HUES48 (cell line): Measurements from ENCODE around the gene KAZN.

Experiments used
- H3K27ac ChIP-seq: one replicate; pipeline ENCODE4 v1.7.0; 2013; ENCODE audit warnings: low read depth, low read length, inconsistent platforms
- H3K27me3 ChIP-seq: 2 replicates; pipeline ENCODE4 v1.6.1; 2013; ENCODE audit warnings: mild to moderate bottlenecking, low read length; ENCODE audit not compliant: control insufficient read depth, insufficient read depth
- H3K36me3 ChIP-seq: 2 replicates; pipeline ENCODE4 v1.6.1; 2013; ENCODE audit warnings: low read length; ENCODE audit not compliant: control insufficient read depth, insufficient read depth
- H3K4me1 ChIP-seq: 2 replicates; pipeline ENCODE4 v1.6.1; 2013; ENCODE audit warnings: mild to moderate bottlenecking, low read length; ENCODE audit not compliant: control insufficient read depth, insufficient read depth
- H3K4me3 ChIP-seq: 2 replicates; pipeline ENCODE4 v1.5.1; 2013; ENCODE audit warnings: mild to moderate bottlenecking, low read depth, low read length
- H3K9ac ChIP-seq: 2 replicates; pipeline ENCODE4 v1.6.1; 2013; ENCODE audit warnings: mild to moderate bottlenecking, low read depth, low read length, moderate library complexity
- H3K9me3 ChIP-seq: 2 replicates; pipeline ENCODE4 v1.6.1; 2013; ENCODE audit warnings: low read length; ENCODE audit not compliant: control insufficient read depth, insufficient read depth

Gene KAZN

GRCh38 chr1:14855268-14855667 lies 256.8 kb downstream of the KAZN start:
- Histone ChIP-seq H3K27me3 (no peaks in the 10 kb centered on the region), H3K27ac (no peak overlapping the region)

DNA sequence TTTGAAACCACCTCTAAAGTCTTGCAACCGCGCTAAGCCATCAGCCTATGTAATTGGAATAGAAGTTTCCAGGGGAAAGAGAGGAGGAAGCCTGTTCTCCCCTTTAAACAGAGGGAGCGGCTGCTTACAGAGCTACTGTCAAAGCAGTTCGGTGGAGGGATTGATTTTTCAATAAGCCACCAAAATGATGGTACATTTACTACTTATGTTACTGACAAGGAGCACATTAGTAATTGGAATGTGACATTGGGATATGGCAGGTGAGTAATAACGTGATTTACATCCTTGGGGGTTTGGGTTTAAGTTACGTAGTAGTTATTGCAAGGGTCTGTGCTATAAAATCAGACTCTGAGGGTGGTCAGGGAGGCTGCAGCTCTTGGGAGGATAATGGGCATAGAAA lies 257.3 kb downstream of the KAZN start:
- Histone ChIP-seq H3K27me3 (no peaks in the 10 kb centered on the region), H3K9me3 (no peaks in the 10 kb centered on the region), H3K27ac (no peak overlapping the region), H3K4me1 (0 out of 2 replicates have a peak, but pooled peaks cover 12% of the 10 kb centered on the region), H3K9ac (no peak overlapping the region), H3K4me3 (no peak overlapping the region), H3K36me3 (no peaks in the 10 kb centered on the region)

More at GRCh38 chr1:14855268-14855667, 256.8 kb downstream of the KAZN start:
- no peak overlapping the region for H3K9ac ChIP-seq
- no peaks in the 10 kb centered on the region for H3K9me3 ChIP-seq
- H3K36me3 ChIP-seq, result no peaks in the 10 kb centered on the region
- H3K4me1 ChIP-seq, result 0 out of 2 replicates have a peak, but pooled peaks cover 12% of the 10 kb centered on the region
- H3K4me3 ChIP-seq, result no peak overlapping the region

GRCh38 chr1:14857436-14858195 lies 259.1 kb downstream of the KAZN start:
- Histone ChIP-seq H3K9ac (no peak overlapping the region), H3K4me3 (no peak overlapping the region), H3K27me3 (no peaks in the 10 kb centered on the region), H3K36me3 (no peaks in the 10 kb centered on the region), H3K4me1 (0 out of 2 replicates have a peak, but pooled peaks cover 12% of the 10 kb centered on the region), H3K27ac (no peak overlapping the region), H3K9me3 (no peaks in the 10 kb centered on the region)

- Histone ChIP-seq H3K36me3 (no peaks in the 10 kb centered on the region), H3K9me3 (no peaks in the 10 kb centered on the region), H3K4me1 (0 out of 2 replicates have a peak, but pooled peaks cover 5% of the 10 kb centered on the region), H3K9ac (no peak overlapping the region), H3K4me3 (no peak overlapping the region), H3K27ac (no peak overlapping the region), H3K27me3 (no peaks in the 10 kb centered on the region)
These were observed 263.8 kb downstream of the KAZN start for GRCh38 chr1:14862114-14862771.

DNA sequence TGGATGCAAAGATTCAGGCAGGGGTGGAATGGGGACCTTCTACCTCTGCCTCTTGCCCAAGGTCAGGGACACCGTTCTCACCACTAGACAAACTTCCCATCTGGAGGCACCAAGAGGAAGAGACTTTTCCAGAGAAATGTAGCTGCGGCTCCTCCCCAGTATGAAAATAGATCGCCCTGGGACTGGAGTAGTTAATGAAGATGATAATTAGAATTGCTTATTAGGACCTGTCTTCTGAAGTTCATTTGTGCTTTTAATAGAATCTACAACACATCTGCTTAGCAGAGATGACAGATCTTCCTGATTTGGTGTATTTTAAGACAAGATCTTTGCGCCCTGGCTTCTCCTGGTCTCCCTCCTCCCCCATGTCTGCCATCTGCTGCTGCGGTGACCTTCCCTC lies 266.6 kb downstream of the KAZN start:
- Histone ChIP-seq H3K4me1 (no peaks in the 10 kb centered on the region), H3K27me3 (no peaks in the 10 kb centered on the region)

DNA sequence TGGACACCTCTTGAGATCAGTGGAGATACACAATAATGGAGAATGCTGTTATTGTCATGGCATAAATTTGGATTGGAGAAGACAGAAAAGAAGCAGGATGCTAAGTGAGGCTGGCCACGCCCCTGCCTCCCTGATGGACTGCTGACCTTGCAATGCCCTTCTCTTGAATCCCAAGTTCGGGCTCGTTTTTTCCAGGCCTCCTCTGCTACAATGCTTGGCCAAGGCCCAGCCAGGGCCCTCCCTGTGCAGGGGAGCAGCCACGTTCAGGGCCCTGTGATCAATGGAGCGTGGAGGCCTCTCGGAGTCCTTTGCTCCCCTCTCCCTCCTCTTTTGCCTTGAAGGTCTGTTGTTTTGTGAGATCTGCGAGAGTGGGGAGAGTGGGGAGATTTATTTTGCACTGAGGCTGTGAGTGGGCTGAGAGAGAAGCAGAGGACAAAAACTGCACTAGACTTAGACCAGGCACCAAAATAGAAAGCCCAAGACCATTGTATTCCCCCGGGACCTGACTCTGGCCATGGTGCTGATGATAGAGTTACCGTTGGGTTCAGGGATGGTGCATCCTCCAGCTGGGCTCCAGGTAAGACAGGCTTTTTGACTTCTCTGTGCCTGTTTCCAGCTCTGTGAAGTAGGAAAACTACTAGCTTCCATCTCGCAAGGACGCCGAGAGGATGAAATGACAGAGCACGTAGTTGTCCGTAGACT lies 268.6 kb downstream of the KAZN start:
- no peaks in the 10 kb centered on the region for H3K4me1 ChIP-seq
- no peak overlapping the region for H3K27ac ChIP-seq
- H3K9ac ChIP-seq, result no peak overlapping the region
- no peaks in the 10 kb centered on the region for H3K27me3 ChIP-seq
- no peaks in the 10 kb centered on the region for H3K9me3 ChIP-seq
- no peaks in the 10 kb centered on the region for H3K36me3 ChIP-seq
- H3K4me3 ChIP-seq, result no peak overlapping the region

More for the DNA sequence above, 266.6 kb downstream of the KAZN start:
- H3K4me3 ChIP-seq, result no peak overlapping the region
- H3K36me3 ChIP-seq, result no peaks in the 10 kb centered on the region
- no peak overlapping the region for H3K27ac ChIP-seq
- no peaks in the 10 kb centered on the region for H3K9me3 ChIP-seq
- no peak overlapping the region for H3K9ac ChIP-seq

DNA sequence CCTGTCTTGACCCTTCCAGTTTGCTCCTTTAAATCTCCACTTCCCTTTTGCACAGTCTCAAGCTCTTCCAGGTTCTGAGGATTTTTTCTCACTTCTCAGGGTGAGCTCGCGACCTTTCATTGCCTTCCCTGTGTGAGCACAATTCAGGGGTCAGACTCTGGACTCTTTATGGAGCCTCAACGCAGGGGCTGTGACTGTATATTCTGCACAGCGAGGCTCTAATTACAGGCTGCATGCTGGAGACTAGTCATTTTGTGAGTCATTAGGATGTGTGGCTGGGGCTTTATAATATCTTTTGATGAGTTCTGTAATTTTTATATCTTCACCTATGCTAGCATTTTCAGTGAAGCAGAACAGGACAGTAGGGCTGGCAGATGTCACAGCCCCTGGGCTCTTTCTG lies 270.7 kb downstream of the KAZN start:
- H3K36me3 ChIP-seq, result no peaks in the 10 kb centered on the region

GRCh38 chr1:14871218-14871970 lies 272.9 kb downstream of the KAZN start:
- Histone ChIP-seq H3K9me3 (no peaks in the 10 kb centered on the region), H3K36me3 (no peaks in the 10 kb centered on the region), H3K4me3 (no peak overlapping the region), H3K27ac (no peak overlapping the region), H3K4me1 (peaks cover 9% of the 10 kb centered on the region), H3K27me3 (no peaks in the 10 kb centered on the region), H3K9ac (no peak overlapping the region)

More for the DNA sequence above, 270.7 kb downstream of the KAZN start:
- Histone ChIP-seq H3K27ac (no peak overlapping the region), H3K9ac (no peak overlapping the region), H3K4me3 (no peak overlapping the region), H3K9me3 (no peaks in the 10 kb centered on the region), H3K27me3 (no peaks in the 10 kb centered on the region), H3K4me1 (no peaks in the 10 kb centered on the region)

GRCh38 chr1:14872762-14873161 lies 274.3 kb downstream of the KAZN start:
- no peaks in the 10 kb centered on the region for H3K27me3 ChIP-seq
- no peak overlapping the region for H3K27ac ChIP-seq
- H3K4me3 ChIP-seq, result no peak overlapping the region
- H3K4me1 ChIP-seq, result peaks cover 11% of the 10 kb centered on the region
- H3K9me3 ChIP-seq, result no peaks in the 10 kb centered on the region
- H3K9ac ChIP-seq, result no peak overlapping the region
- no peaks in the 10 kb centered on the region for H3K36me3 ChIP-seq

DNA sequence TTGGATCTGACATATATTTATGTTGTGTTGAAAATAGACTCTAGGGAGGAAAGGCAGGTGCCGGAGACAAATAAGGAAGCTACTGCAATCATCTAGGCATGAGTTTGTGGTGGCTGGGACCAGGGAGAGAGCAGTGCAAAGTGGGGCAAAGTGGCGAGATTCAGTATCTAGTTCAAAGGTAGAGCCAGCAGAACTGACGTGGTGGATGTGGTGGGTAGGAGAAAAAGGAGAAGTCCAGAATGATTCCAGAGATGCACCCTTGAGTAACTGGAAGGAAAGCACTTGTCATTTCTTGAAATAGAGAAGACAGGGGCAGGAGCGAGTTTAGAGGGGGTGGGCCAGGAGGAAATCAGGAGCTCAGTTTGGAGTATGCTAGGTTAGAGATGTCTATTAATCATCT lies 275.2 kb downstream of the KAZN start:
- Histone ChIP-seq H3K9me3 (no peaks in the 10 kb centered on the region), H3K4me1 (peaks cover 11% of the 10 kb centered on the region), H3K27me3 (no peaks in the 10 kb centered on the region), H3K4me3 (no peak overlapping the region), H3K9ac (no peak overlapping the region), H3K27ac (no peak overlapping the region), H3K36me3 (no peaks in the 10 kb centered on the region)
